Measurements from ENCODE around the gene TNRC6C.

TNRC6C gene

DNA sequence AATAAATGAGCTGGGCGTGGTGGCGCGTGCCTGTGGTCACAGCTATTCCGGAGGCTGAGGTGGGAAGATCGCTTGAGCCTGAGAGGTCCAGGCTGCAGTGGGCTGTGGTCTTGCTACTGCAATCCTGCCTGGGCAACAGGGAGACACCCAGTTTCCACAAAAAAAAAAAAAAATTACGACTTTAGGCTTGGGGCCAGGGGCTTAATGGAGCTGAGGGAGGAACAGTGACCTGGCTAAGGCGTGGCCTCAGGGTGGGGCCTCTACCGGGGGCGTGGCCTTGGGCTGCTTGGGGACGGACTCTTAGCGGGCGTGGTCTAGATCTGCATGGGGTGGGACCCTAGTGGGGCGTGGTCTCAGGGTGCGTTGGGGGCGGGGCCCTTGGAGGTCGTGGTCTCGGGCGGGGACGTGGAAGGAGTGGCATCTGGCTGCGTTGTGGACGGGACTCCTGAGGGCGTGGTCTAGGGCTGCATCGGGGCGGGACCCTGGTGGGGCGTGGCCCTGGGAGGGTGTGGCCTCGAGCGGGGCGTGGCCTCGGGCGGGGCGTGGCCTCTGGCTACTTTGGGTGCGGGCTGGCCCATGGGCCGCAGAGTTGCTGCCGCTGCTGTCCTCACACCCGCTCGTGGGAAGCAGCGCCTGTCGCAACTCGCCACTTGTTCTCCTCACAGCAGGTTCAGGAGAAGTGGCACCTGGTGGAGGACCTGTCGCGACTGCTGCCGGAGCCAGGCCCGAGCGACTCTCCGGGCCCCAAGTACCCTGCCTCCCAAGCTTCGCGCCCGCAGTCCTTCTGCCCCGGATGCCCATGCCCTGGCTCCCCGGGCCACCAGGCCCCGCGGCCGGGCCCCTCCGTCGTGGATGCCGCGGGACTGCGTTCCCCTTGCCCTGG lies 181.9 kb downstream of the TNRC6C start:
- Mint-ChIP-seq H3K9me3 (no peaks in the 10 kb centered on the region), H3K36me3 (ENCODE audit: low read depth) (no peaks in the 10 kb centered on the region), H3K4me1 (peaks cover 26% of the 10 kb centered on the region), H3K4me3 (peak overlapping the region; percentile 15 to 22 (median 16)), H3K27me3 (ENCODE audit: low read depth) (peaks cover 8% of the 10 kb centered on the region), H3K27ac (peak overlapping the region in 1 of 3 experiments; percentile 69)
- TF ChIP-seq, protein P1, sequence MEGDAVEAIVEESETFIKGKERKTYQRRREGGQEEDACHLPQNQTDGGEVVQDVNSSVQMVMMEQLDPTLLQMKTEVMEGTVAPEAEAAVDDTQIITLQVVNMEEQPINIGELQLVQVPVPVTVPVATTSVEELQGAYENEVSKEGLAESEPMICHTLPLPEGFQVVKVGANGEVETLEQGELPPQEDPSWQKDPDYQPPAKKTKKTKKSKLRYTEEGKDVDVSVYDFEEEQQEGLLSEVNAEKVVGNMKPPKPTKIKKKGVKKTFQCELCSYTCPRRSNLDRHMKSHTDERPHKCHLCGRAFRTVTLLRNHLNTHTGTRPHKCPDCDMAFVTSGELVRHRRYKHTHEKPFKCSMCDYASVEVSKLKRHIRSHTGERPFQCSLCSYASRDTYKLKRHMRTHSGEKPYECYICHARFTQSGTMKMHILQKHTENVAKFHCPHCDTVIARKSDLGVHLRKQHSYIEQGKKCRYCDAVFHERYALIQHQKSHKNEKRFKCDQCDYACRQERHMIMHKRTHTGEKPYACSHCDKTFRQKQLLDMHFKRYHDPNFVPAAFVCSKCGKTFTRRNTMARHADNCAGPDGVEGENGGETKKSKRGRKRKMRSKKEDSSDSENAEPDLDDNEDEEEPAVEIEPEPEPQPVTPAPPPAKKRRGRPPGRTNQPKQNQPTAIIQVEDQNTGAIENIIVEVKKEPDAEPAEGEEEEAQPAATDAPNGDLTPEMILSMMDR (IDR thresholded peaks at IDR 0.05; ENCODE audit: unreplicated experiment in 3 of 3) = no peak

DNA sequence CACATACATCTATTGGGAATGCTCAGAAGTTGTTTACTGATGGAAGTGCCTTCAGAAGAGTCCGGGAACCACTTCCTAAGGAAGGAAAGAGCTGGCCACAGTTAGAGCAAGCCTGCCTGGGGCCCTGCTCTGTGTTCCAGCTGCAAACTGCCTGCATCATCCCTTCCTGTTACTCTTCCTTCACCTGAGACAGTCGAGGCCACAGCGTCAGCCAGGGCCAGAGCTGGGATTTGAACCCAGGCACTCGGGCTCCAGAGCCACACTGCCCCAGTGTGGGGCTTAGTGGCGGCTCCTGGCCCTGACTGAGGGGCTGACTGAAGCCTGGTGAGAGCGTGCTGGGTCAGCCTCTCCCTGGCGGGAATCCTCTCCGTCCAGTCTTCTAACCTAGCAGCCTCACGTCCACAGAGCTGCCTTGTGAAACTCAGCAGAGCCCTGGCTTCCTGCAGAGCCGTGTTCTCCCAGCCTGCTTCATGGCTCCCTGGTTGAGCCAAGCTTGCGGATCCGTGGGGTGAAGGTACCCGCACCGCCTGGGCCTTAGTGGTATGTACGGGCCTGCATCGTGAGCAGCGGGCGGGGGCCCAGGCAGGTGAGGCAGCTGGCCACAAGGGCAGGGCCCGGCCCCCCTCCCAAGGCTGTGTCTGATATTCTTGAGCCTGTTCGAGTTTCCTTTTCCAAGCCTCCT lies 183.1 kb downstream of the TNRC6C start:
- no peak overlapping the region for H3K4me3 Mint-ChIP-seq

DNA sequence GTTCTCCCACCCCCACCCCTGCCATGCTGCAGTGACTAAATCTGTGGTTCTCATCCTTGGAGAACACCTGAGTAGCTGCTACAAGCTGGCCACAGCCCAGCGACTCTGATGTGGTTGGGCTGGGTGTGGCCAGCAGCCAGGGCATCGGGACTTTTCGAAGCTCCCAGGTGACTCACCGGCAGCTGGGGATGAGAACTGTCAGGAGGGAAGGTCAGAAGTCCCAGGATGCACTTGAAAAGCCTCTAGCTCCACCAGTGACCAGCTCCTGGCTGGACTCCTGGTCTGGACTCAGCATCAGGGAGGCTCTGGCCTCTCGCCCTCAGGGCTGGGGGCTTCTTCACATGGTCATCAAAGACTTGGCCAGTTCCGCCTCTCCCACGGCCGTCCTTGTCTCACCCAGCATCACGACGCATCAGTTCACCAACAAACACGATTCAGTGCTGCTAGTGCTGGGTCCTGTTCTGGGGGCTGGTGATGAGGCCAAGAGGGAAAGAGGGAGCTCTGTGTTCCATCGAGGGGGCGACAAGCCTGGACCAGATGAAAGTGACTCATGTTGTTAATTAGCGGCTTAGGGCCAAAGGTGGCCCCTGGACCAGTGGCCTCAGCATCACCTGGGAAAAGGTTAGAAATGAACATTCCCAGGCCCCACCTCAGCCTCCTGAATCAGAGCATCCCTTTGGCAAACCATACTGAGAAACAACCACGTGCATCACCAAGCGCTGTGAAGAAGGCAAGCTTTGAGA lies 183.8 kb downstream of the TNRC6C start:
- peaks cover 8% of the 10 kb centered on the region for H3K27me3 Mint-ChIP-seq (ENCODE audit: low read depth)
- H3K4me1 Mint-ChIP-seq = peaks cover 26% of the 10 kb centered on the region
- no peaks in the 10 kb centered on the region for H3K9me3 Mint-ChIP-seq
- H3K27ac Mint-ChIP-seq = peak overlapping the region in 1 of 3 experiments; percentile 21
- TF ChIP-seq, protein P1 (IDR thresholded peaks at IDR 0.05; ENCODE audit: unreplicated experiment in 3 of 3) = no peak
- H3K4me3 Mint-ChIP-seq = no peak overlapping the region
- no peaks in the 10 kb centered on the region for H3K36me3 Mint-ChIP-seq (ENCODE audit: low read depth)

More for the DNA sequence above, 183.1 kb downstream of the TNRC6C start:
- H3K9me3 Mint-ChIP-seq = no peaks in the 10 kb centered on the region
- peak overlapping the region in 1 of 3 experiments; percentile 80 for H3K27ac Mint-ChIP-seq
- peaks cover 26% of the 10 kb centered on the region for H3K4me1 Mint-ChIP-seq
- no peaks in the 10 kb centered on the region for H3K36me3 Mint-ChIP-seq (ENCODE audit: low read depth)
- TF ChIP-seq, protein P1 (IDR thresholded peaks at IDR 0.05; ENCODE audit: unreplicated experiment in 3 of 3) = no peak
- H3K27me3 Mint-ChIP-seq (ENCODE audit: low read depth) = peaks cover 8% of the 10 kb centered on the region

DNA sequence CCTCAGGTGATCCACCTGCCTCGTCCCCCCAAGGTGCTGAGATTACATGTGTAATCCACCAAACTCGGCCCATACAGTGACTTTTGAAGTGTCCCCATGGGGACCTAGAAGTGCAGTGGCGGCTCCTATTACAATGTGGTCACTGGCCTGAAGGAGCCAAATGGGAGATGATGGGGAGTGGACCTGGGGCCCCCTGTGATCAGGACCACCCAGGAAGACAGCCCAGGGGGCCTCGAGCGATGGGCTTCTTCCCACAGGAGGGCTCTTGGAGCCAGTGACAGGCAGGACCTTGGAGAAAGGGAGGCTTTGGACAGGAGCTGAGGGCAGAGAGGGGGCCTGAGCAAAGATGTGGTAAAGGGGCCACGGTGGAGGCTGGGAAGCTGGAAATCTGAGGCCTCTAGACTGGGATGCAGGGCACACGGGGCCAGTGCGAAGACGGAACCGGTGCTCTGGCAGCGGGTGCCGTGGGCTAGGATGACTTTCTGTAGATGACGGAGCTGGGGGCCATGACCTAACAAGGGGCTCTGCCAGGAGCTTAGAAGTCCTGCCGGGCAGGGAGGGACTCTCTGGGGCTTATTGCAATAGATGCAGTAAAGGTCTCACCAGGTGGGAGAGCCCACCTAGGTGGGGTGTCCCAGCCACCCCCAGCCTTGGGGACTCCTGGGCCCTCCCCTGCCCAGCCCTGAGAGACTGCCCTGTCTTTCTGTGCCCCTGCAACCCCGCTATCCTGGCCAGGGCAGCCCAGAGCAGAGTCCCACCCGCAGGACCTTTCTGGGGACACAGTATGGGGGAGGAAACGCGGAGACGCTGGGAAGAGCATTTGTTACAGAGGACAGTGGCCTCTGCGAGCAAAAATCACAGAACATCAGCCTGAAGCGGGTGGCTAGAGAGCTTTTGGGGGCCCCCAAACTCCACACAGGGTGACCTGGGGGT lies 185.0 kb downstream of the TNRC6C start:
- H3K27ac Mint-ChIP-seq = peak overlapping the region; percentile 55 to 92 (median 83)
- peaks cover 26% of the 10 kb centered on the region for H3K4me1 Mint-ChIP-seq
- no peaks in the 10 kb centered on the region for H3K36me3 Mint-ChIP-seq (ENCODE audit: low read depth)
- H3K4me3 Mint-ChIP-seq = no peak overlapping the region
- H3K9me3 Mint-ChIP-seq = no peaks in the 10 kb centered on the region
- H3K27me3 Mint-ChIP-seq (ENCODE audit: low read depth) = peaks cover 8% of the 10 kb centered on the region
- TF ChIP-seq, protein P1 (IDR thresholded peaks at IDR 0.05; ENCODE audit: unreplicated experiment in 3 of 3) = no peak

DNA sequence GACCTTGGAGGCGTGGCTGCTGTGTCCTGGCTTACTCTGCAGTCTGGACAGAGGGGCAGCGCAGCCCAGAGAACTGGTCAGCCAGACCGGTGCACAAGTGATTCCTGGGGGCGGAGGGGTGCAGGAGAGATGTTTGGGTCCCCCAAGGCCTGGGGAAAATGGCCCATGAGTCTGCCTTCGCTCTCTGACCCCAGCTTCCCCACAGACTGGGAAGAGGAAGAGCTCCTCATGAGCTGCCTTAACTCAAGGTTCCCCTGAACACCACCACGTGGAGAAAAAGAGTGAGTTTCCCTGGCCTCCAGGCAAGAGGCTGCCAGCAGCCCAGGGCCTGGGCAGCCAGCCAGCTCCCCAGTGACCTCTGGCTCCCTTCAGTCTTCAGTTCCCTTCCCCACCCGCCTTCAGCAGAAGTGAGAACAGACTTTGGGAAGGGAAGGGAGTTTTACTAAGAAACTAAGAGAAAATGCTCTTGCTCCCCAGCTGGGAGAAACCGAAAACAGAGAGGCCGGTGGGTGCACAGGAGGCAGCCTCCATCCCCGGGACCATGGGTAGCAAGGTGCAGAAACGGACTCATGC lies 185.7 kb downstream of the TNRC6C start:
- Mint-ChIP-seq H3K4me1 (peaks cover 26% of the 10 kb centered on the region), H3K27ac (peak overlapping the region; percentile 83 to 98 (median 92)), H3K9me3 (no peaks in the 10 kb centered on the region), H3K27me3 (ENCODE audit: low read depth) (peaks cover 8% of the 10 kb centered on the region), H3K4me3 (peak overlapping the region; percentile 25 to 39 (median 36)), H3K36me3 (ENCODE audit: low read depth) (no peaks in the 10 kb centered on the region)
- TF ChIP-seq, protein P1 (IDR thresholded peaks at IDR 0.05; ENCODE audit: unreplicated experiment in 3 of 3) = no peak

All from nephron (organoid).